ENCODE measurements around the gene PLCH1.

The PLCH1 gene

DNA sequence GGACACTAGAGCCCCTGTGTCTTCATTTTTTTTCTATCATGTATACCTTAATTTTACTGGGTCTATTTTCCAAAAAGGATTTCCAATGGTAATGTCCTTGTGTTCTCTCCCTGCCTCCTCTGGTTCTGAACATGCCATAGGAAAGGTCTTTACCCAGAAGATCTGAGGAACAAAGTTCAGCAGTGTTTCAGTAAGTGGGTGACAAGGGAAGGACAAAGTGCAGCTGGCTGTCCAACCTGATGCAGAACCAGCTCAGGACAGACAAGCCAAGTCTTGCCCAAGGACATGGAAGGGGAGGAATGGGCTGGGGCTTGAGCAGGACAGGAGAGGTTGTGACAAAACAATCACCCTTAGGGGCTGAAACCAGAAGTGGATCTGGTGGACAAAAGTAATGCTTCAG is 390.2 kb downstream of the PLCH1 start:
- H3K4me3 ChIP-seq (ENCODE audit: low read length) = no peak overlapping the region
- H3K27me3 ChIP-seq (replicated peaks; ENCODE audit: control insufficient read depth, insufficient read depth, low read length) = peaks cover 3% of the 10 kb centered on the region
- no peaks in the 10 kb centered on the region for H3K36me3 ChIP-seq (ENCODE audit: control insufficient read depth, insufficient read depth, low read length, severe bottlenecking)

DNA sequence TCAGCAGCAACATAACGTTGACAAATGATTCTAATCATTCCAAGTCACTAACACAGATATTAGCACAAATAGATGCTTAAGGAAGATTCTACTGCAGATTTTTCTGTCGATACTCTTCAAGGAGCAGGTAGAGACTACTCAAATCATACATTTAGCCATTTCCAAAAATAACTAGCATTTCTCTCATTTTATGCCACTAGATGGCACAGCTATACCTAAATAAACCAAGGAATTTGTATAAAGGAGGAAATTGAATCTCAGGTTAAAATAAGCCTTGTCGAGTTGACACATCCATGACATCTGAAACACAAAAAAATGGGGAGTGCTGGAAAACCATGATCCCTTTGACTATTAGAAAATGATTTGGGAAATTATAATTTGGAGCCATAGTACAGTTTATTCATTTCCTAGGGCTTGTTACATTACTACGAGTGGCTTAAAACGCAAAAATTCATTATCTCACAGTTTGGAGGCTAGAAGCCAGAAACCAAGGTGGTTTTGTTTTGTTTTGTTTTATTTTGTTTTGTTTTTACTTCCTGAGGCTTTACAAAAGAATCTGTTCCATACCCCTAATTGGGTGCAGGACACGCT is 391.9 kb downstream of the PLCH1 start:
- peak; percentile 83 for DNase-seq (ENCODE audit: low read depth)
- no peaks in the 10 kb centered on the region for H3K4me1 ChIP-seq (ENCODE audit: control insufficient read depth, insufficient read depth, low read length)
- no peak overlapping the region for H3K9ac ChIP-seq (ENCODE audit: low read length)
- H3K9me3 ChIP-seq (ENCODE audit: control insufficient read depth, low read length) = no peaks in the 10 kb centered on the region
- peaks cover 3% of the 10 kb centered on the region for H3K27me3 ChIP-seq (replicated peaks; ENCODE audit: control insufficient read depth, insufficient read depth, low read length)
- no peaks in the 10 kb centered on the region for H3K36me3 ChIP-seq (ENCODE audit: control insufficient read depth, insufficient read depth, low read length, severe bottlenecking)
- H3K4me3 ChIP-seq (ENCODE audit: low read length) = no peak overlapping the region

More for the DNA sequence above, 390.2 kb downstream of the PLCH1 start:
- Histone ChIP-seq H3K9me3 (ENCODE audit: control insufficient read depth, low read length) (no peaks in the 10 kb centered on the region), H3K9ac (ENCODE audit: low read length) (no peak overlapping the region), H3K4me1 (ENCODE audit: control insufficient read depth, insufficient read depth, low read length) (no peaks in the 10 kb centered on the region)
- DNase-seq (ENCODE audit: low read depth) = no peak

DNA sequence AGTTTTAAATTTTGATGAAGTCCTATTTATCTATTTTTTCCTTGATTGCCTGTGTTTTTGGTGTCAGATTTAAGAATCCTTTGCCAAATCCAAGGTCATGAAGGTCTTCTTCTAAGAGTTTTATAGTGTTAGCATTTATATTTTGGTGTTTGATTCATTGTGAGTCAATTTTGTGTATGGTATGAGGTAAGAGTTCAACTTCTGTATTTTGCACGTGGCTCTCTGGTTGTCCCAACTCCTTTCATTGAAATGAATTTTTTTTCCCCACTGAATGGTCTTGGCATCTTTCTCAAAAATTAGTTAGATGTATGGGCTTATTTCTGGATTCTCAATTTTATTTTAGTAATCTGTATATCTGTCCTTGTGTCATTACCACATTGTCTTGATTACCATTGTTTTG is 394.3 kb downstream of the PLCH1 start:
- Histone ChIP-seq H3K27me3 (replicated peaks; ENCODE audit: control insufficient read depth, insufficient read depth, low read length) (no peaks in the 10 kb centered on the region), H3K9ac (ENCODE audit: low read length) (no peak overlapping the region), H3K9me3 (ENCODE audit: control insufficient read depth, low read length) (no peaks in the 10 kb centered on the region), H3K36me3 (ENCODE audit: control insufficient read depth, insufficient read depth, low read length, severe bottlenecking) (no peaks in the 10 kb centered on the region), H3K4me1 (ENCODE audit: control insufficient read depth, insufficient read depth, low read length) (no peaks in the 10 kb centered on the region), H3K4me3 (ENCODE audit: low read length) (no peak overlapping the region)
- DNase-seq (ENCODE audit: low read depth) = no peak

DNA sequence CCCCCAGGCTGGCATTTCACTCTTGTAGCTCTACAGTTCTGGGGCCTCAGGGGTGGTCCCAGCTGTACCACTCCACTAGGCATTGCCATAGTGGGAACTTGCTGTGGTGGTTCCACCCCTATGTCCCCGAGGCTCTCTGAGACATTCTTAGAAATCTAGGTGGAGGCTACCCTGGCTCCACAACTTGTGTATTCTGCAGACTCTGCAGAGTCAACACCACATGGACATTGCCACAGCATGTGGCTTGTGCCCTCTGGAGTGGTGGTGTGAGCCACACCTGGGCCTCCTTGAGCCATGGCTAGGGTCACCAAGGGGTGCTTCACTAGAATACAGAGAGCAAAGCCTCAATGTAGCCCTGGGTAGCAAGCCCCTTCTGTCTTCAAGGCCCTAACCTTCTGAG is 397.0 kb downstream of the PLCH1 start:
- Histone ChIP-seq H3K4me1 (ENCODE audit: control insufficient read depth, insufficient read depth, low read length) (no peaks in the 10 kb centered on the region), H3K36me3 (ENCODE audit: control insufficient read depth, insufficient read depth, low read length, severe bottlenecking) (no peaks in the 10 kb centered on the region), H3K27me3 (replicated peaks; ENCODE audit: control insufficient read depth, insufficient read depth, low read length) (no peaks in the 10 kb centered on the region), H3K9ac (ENCODE audit: low read length) (no peak overlapping the region), H3K4me3 (ENCODE audit: low read length) (no peak overlapping the region), H3K9me3 (ENCODE audit: control insufficient read depth, low read length) (no peaks in the 10 kb centered on the region)
- DNase-seq (ENCODE audit: low read depth) = no peak

DNA sequence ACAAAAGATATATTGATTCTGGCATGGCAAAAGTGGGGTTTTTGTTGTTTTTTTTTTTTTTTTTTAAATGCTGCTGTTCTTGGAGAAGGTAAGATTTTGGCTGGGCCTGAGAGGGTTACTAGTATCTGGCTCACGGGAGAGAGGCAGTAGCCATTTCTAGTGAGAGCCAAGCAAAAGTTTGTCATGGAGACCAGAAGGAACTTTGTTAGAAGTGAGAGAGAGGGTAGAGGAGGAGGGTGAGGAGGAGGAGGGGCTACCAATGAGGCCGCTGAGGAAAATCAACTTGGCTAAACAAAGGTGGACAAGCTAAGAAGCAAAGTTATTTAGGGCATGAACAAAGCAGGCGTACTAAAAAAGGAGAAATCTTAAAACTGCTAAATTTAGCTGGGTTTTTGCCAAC is 402.5 kb downstream of the PLCH1 start:
- H3K27me3 ChIP-seq (replicated peaks; ENCODE audit: control insufficient read depth, insufficient read depth, low read length) = no peaks in the 10 kb centered on the region
- H3K4me3 ChIP-seq (ENCODE audit: low read length) = no peak overlapping the region
- H3K9me3 ChIP-seq (ENCODE audit: control insufficient read depth, low read length) = no peaks in the 10 kb centered on the region

DNA sequence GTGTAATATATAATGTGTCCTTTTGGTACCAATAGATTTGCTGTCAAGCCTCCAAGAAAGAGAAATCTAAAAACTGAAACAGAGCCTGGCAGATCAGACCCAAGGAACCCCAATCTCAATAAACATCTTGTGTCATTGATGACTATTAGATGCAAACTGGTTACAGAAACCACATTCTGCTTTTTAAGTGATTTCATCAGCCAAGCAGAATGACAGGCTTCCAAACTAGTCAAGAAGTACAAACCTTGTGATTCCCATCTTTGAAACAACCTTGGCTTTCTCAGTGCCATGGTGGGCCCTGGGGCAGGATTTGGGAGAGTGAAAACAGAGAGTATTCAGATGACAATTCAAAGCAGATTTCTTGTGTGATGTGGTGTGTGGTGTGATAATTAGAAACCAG is 405.8 kb downstream of the PLCH1 start:
- no peaks in the 10 kb centered on the region for H3K9me3 ChIP-seq (ENCODE audit: control insufficient read depth, low read length)
- DNase-seq (ENCODE audit: low read depth) = no peak
- H3K36me3 ChIP-seq (ENCODE audit: control insufficient read depth, insufficient read depth, low read length, severe bottlenecking) = no peaks in the 10 kb centered on the region
- no peaks in the 10 kb centered on the region for H3K4me1 ChIP-seq (ENCODE audit: control insufficient read depth, insufficient read depth, low read length)
- no peaks in the 10 kb centered on the region for H3K27me3 ChIP-seq (replicated peaks; ENCODE audit: control insufficient read depth, insufficient read depth, low read length)
- H3K9ac ChIP-seq (ENCODE audit: low read length) = no peak overlapping the region
- no peak overlapping the region for H3K4me3 ChIP-seq (ENCODE audit: low read length)

More for the DNA sequence above, 402.5 kb downstream of the PLCH1 start:
- no peak for DNase-seq (ENCODE audit: low read depth)
- H3K36me3 ChIP-seq (ENCODE audit: control insufficient read depth, insufficient read depth, low read length, severe bottlenecking) = no peaks in the 10 kb centered on the region
- H3K4me1 ChIP-seq (ENCODE audit: control insufficient read depth, insufficient read depth, low read length) = no peaks in the 10 kb centered on the region
- no peak overlapping the region for H3K9ac ChIP-seq (ENCODE audit: low read length)

DNA sequence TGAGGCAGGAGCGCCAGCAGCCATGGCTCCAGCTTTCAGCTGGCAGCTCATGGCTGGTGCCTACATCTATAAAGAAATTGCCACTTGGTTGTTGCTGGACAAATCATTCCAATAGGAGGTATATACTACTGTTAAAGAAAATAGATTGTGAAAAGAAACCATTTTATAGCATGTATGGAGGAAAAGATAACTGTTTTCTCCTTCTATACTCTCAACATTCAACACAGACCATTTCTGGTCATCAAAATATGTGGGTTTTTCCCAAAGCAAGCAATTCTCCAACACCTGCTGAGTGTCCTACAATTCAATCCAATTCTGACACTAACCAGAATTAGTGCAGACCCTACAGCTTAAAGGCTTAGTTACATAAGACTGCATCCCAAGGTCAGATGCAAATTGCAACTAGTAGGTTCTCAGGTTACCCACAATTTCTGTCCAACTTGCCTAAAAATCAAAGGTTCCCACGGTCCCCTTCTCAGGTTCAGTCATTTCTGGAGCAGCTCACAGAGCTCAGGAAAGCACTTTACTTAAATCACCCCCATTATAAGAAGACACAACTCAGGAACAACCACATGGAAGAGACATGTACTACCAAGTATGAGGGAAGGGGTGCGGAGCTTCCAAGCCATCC is 409.0 kb downstream of the PLCH1 start:
- Histone ChIP-seq H3K36me3 (ENCODE audit: control insufficient read depth, insufficient read depth, low read length, severe bottlenecking) (no peaks in the 10 kb centered on the region), H3K9me3 (ENCODE audit: control insufficient read depth, low read length) (no peaks in the 10 kb centered on the region), H3K9ac (ENCODE audit: low read length) (no peak overlapping the region), H3K4me1 (ENCODE audit: control insufficient read depth, insufficient read depth, low read length) (no peaks in the 10 kb centered on the region), H3K27me3 (replicated peaks; ENCODE audit: control insufficient read depth, insufficient read depth, low read length) (no peaks in the 10 kb centered on the region), H3K4me3 (ENCODE audit: low read length) (no peak overlapping the region)
- DNase-seq (ENCODE audit: low read depth) = no peak

DNA sequence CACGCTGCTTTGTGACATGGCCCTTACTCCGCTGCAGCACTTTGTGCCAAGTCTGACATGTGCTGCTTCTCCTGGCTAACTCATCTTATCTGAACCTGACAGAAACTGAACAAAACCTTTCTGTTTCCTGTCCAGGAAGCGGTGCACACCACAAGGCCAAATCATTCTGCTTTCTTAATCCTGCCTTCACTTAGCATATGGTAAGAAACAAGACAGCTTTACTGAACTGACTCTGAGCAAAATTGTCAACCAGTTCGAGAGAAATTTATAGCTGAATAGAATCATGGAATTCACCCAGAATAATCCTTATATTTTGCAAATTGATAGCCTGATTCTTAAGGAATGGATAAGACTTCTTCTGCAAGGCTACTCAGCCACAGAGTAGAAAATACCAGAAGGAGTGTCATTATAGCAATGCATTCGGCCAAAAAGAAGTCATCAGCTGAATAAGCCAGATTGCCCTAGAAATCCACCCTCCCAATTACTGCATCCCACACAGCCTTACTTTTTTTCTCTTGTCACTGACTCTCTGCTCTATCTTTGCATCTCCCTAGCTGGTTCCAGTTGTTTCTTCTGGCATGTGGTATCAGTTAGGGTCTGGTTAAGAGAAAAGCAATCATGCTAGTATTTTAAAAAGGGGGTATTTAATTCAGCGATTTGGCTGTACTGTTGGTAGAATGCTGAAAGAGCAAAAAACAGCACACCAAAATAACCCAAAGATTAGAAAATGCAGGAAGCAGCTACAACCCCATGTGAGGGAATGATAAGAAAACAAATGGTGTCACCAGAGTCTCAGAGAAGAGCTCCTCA is 409.8 kb downstream of the PLCH1 start:
- Histone ChIP-seq H3K9ac (ENCODE audit: low read length) (no peak overlapping the region), H3K4me3 (ENCODE audit: low read length) (no peak overlapping the region), H3K36me3 (ENCODE audit: control insufficient read depth, insufficient read depth, low read length, severe bottlenecking) (no peaks in the 10 kb centered on the region), H3K27me3 (replicated peaks; ENCODE audit: control insufficient read depth, insufficient read depth, low read length) (no peaks in the 10 kb centered on the region), H3K4me1 (ENCODE audit: control insufficient read depth, insufficient read depth, low read length) (no peaks in the 10 kb centered on the region), H3K9me3 (ENCODE audit: control insufficient read depth, low read length) (no peaks in the 10 kb centered on the region)
- no peak for DNase-seq (ENCODE audit: low read depth)

DNA sequence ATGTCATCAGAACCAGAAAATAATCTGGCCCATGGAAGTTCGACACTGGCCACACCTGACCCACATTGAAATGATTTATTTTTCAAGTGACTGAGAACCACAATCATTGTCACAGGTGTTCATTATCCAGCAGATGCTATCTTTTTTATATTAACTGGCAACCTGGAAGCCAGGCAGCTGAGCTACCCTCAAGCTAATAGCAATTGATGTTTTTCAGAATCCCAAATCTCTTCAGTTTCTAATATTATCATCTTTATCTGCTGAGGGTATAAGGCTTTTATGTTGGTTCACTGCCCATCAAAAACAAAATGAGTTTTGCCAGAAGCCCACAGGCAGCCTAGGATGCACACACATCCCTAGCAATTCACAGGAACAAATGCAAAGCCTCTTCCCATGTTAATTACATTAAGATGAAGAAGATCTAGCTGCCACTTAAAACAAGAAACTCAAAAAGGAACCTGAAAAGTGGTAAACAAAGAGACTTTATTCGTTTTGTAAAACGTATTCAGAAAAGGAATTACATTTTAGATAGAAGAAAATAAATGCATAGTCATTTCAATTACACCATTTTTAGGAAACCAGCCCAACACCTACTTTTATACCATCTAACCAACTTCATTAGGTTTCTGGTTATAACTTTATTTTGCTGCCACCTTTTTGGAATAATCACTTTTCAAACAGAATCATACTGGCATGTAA is 410.5 kb downstream of the PLCH1 start:
- no peaks in the 10 kb centered on the region for H3K4me1 ChIP-seq (ENCODE audit: control insufficient read depth, insufficient read depth, low read length)
- H3K36me3 ChIP-seq (ENCODE audit: control insufficient read depth, insufficient read depth, low read length, severe bottlenecking) = no peaks in the 10 kb centered on the region
- DNase-seq (ENCODE audit: low read depth) = no peak
- H3K9me3 ChIP-seq (ENCODE audit: control insufficient read depth, low read length) = no peaks in the 10 kb centered on the region
- H3K4me3 ChIP-seq (ENCODE audit: low read length) = no peak overlapping the region
- no peaks in the 10 kb centered on the region for H3K27me3 ChIP-seq (replicated peaks; ENCODE audit: control insufficient read depth, insufficient read depth, low read length)
- no peak overlapping the region for H3K9ac ChIP-seq (ENCODE audit: low read length)

DNA sequence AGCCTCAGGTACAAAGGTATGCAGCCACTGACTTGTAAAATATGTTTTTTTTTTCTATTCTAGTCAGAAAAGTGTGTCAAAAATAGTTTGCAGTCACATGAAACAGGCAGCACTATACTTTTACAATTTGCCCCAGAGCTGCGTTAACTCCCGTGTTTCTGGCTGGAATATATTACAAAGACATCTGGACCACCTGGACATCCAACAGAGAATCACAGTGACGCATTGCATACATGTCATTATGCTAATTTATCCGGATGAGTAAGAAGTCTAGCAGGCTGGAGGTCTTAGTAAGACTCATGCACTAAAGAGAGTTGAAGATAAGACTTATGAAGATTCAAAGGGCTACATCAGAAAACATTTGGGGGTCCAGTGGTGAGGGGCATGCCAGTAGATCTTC is 412.2 kb downstream of the PLCH1 start:
- H3K36me3 ChIP-seq (ENCODE audit: control insufficient read depth, insufficient read depth, low read length, severe bottlenecking) = no peaks in the 10 kb centered on the region
- H3K4me1 ChIP-seq (ENCODE audit: control insufficient read depth, insufficient read depth, low read length) = no peaks in the 10 kb centered on the region
- H3K4me3 ChIP-seq (ENCODE audit: low read length) = no peak overlapping the region
- no peaks in the 10 kb centered on the region for H3K27me3 ChIP-seq (replicated peaks; ENCODE audit: control insufficient read depth, insufficient read depth, low read length)
- no peak for DNase-seq (ENCODE audit: low read depth)
- H3K9me3 ChIP-seq (ENCODE audit: control insufficient read depth, low read length) = no peaks in the 10 kb centered on the region
- H3K9ac ChIP-seq (ENCODE audit: low read length) = no peak overlapping the region

DNA sequence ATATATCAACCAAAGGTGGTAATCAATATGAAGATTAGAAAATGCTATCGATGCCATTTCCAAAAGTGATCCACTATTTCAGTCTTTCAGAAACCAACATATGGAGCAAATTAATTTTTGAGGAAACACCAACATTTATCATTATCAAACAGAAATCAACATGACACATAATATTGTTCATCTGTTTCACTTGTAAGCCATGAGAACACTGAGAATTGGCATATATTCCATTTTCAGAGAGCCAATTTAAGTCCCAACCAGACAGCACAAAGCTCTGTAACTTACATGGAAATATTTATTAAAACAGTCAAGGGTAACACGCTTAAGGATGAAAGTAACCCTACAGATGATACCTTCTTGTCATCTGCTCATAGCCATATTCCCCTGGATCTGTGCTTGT is 413.8 kb downstream of the PLCH1 start:
- peaks cover 3% of the 10 kb centered on the region for H3K4me1 ChIP-seq (ENCODE audit: control insufficient read depth, insufficient read depth, low read length)
- no peak overlapping the region for H3K9ac ChIP-seq (ENCODE audit: low read length)
- no peak overlapping the region for H3K4me3 ChIP-seq (ENCODE audit: low read length)
- no peaks in the 10 kb centered on the region for H3K36me3 ChIP-seq (ENCODE audit: control insufficient read depth, insufficient read depth, low read length, severe bottlenecking)
- no peaks in the 10 kb centered on the region for H3K9me3 ChIP-seq (ENCODE audit: control insufficient read depth, low read length)
- H3K27me3 ChIP-seq (replicated peaks; ENCODE audit: control insufficient read depth, insufficient read depth, low read length) = no peaks in the 10 kb centered on the region
- no peak for DNase-seq (ENCODE audit: low read depth)

Measured in adipocyte (in vitro differentiated cells).